DND-41 (cell line): ENCODE measurements around the gene PCARE.

Source experiments
- ATAC-seq: fragments of 200-7000 bp; cut with Tn5 transposase; 3 replicates; pipeline ENCODE4 v1.9.1; 2021; ENCODE audit warnings: low read depth; ENCODE audit not compliant: insufficient read depth
- DNase-seq: peaks from one replicate; pipeline ENCODE4 v3.0.0-alpha.2; 2020
- H2AFZ ChIP-seq: 2 replicates; pipeline ENCODE4 v1.6.0; 2012; ENCODE audit warnings: low read depth, low read length
- H3K27ac ChIP-seq: 2 replicates; pipeline ENCODE4 v1.5.1; 2012; ENCODE audit warnings: low read length, inconsistent platforms
- H3K27me3 ChIP-seq: fragments of 200-600 bp; sonication (generic); 2 replicates; pipeline ENCODE4 v1.6.0; 2012; ENCODE audit warnings: low read length, mild to moderate bottlenecking, inconsistent platforms; ENCODE audit not compliant: insufficient read depth, poor library complexity
- H3K36me3 ChIP-seq: 2 replicates; pipeline ENCODE4 v1.5.1; 2012; ENCODE audit warnings: low read length, inconsistent platforms; ENCODE audit not compliant: insufficient read depth
- H3K4me1 ChIP-seq: 2 replicates; pipeline ENCODE4 v1.5.1; 2012; ENCODE audit warnings: mild to moderate bottlenecking, low read length; ENCODE audit not compliant: insufficient read depth
- H3K4me2 ChIP-seq: 2 replicates; pipeline ENCODE4 v1.6.0; 2012; ENCODE audit warnings: mild to moderate bottlenecking, moderate library complexity, low read length, inconsistent platforms; ENCODE audit not compliant: insufficient read depth
- H3K4me3 ChIP-seq, 2 experiments: fragments of 200-600 bp in 1 of 2; shearing (Covaris generic) in 1 of 2; 2 replicates each; pipeline ENCODE4 v1.5.1; 2012 to 2016; ENCODE audit warnings: inconsistent platforms in 2 of 2, low read length in 2 of 2, mild to moderate bottlenecking in 2 of 2, low read depth in 1 of 2, moderate library complexity in 1 of 2
- H3K79me2 ChIP-seq: 2 replicates; pipeline ENCODE4 v1.6.0; 2012; ENCODE audit warnings: low read length, inconsistent platforms; ENCODE audit not compliant: insufficient read depth
- H3K9ac ChIP-seq: 2 replicates; pipeline ENCODE4 v1.6.0; 2012; ENCODE audit warnings: low read depth, mild to moderate bottlenecking, inconsistent platforms, low read length, moderate library complexity
- H3K9me3 ChIP-seq: 2 replicates; pipeline ENCODE4 v1.5.1; 2012; ENCODE audit warnings: low read length, moderate library complexity, mild to moderate bottlenecking, inconsistent platforms; ENCODE audit not compliant: insufficient read depth, severe bottlenecking
- H4K20me1 ChIP-seq: 2 replicates; pipeline ENCODE4 v1.6.0; 2012; ENCODE audit warnings: low read length; ENCODE audit not compliant: insufficient read depth
- CTCF ChIP-seq: IDR thresholded peaks from 2 replicates; pipeline ENCODE4 v1.5.1; 2012; ENCODE audit warnings: borderline replicate concordance, low read length, moderate library complexity, mild to moderate bottlenecking; ENCODE audit not compliant: poor library complexity, severe bottlenecking; ENCODE audit errors: extremely low read depth
- EZH2 ChIP-seq: IDR thresholded peaks from 3 replicates; pipeline ENCODE4 v1.6.1; 2012; ENCODE audit warnings: borderline replicate concordance, low read depth, mild to moderate bottlenecking, moderate library complexity, low read length, inconsistent platforms; ENCODE audit not compliant: severe bottlenecking

PCARE gene

GRCh38 chr2:29013057-29013780, 61.1 kb downstream of the PCARE start:
- ATAC-seq (no peak), DNase-seq (no peak)
- Histone ChIP-seq H3K9ac (no peak overlapping the region), H3K4me1 (peaks cover 26% of the 10 kb centered on the region), H3K36me3 (no peaks in the 10 kb centered on the region), H4K20me1 (0 out of 2 replicates have a peak, but pooled peaks cover 2% of the 10 kb centered on the region), H3K27ac (no peak overlapping the region), H3K79me2 (no peaks in the 10 kb centered on the region), H2AFZ (no peak overlapping the region), H3K4me3 (no peak overlapping the region), H3K27me3 (no peaks in the 10 kb centered on the region), H3K9me3 (no peaks in the 10 kb centered on the region), H3K4me2 (no peak overlapping the region)
- TF ChIP-seq EZH2 (no peak), CTCF (no peak)

GRCh38 chr2:29012211-29012681, 62.1 kb downstream of the PCARE start:
- H3K27me3 ChIP-seq, result no peaks in the 10 kb centered on the region

More at GRCh38 chr2:29012211-29012681, 62.1 kb downstream of the PCARE start:
- DNase-seq (peak; percentile 62), ATAC-seq (peak; percentile 32)
- Histone ChIP-seq H3K4me2 (no peak overlapping the region), H3K9me3 (no peaks in the 10 kb centered on the region), H3K27ac (no peak overlapping the region), H3K4me3 (no peak overlapping the region), H4K20me1 (0 out of 2 replicates have a peak, but pooled peaks cover 2% of the 10 kb centered on the region), H3K36me3 (no peaks in the 10 kb centered on the region), H3K79me2 (no peaks in the 10 kb centered on the region), H2AFZ (no peak overlapping the region), H3K4me1 (peaks cover 26% of the 10 kb centered on the region), H3K9ac (no peak overlapping the region)
- TF ChIP-seq EZH2, result no peak
- no peak for TF ChIP-seq CTCF
